AG04449 (cell line): ENCODE results near the gene LGALS3BP.
"Not testable (repeated sequence)": the region's sequence is repeated elsewhere in the genome, so short reads cannot be mapped to it uniquely, and the experiment has no call there.

ENCODE experiments used
- CTCF ChIA-PET: fragments of 350-600 bp; formaldehyde crosslinking; extraction: SDS; loops from one replicate; lab custom pipeline; 2021; ENCODE audit warnings: antibody characterized with exemption; lab: Yijun Ruan, JAX
- POLR2A ChIA-PET: fragments of 400-600, 350-600 bp; formaldehyde crosslinking; extraction: SDS; loops from one replicate; lab custom pipeline; 2020; ENCODE audit warnings: antibody characterized with exemption, inconsistent platforms; lab: Yijun Ruan, JAX
- DNase-seq: peaks from one replicate; pipeline ENCODE4 v3.0.0-alpha.2; 2010; ENCODE audit warnings: low read depth, low spot score
- H3K4me3 ChIP-seq: 2 replicates; pipeline ENCODE4 v1.5.1; 2011; ENCODE audit warnings: low read depth, mild to moderate bottlenecking, control low read depth, low read length
- TF ChIP-seq, protein P1 (sequence below): IDR thresholded peaks from one replicate; pipeline ENCODE4 v1.5.1; 2011; ENCODE audit warnings: mild to moderate bottlenecking, moderate library complexity, low read length, control low read depth, inconsistent platforms; ENCODE audit not compliant: insufficient read depth; ENCODE audit errors: missing control alignments

Gene LGALS3BP

DNA sequence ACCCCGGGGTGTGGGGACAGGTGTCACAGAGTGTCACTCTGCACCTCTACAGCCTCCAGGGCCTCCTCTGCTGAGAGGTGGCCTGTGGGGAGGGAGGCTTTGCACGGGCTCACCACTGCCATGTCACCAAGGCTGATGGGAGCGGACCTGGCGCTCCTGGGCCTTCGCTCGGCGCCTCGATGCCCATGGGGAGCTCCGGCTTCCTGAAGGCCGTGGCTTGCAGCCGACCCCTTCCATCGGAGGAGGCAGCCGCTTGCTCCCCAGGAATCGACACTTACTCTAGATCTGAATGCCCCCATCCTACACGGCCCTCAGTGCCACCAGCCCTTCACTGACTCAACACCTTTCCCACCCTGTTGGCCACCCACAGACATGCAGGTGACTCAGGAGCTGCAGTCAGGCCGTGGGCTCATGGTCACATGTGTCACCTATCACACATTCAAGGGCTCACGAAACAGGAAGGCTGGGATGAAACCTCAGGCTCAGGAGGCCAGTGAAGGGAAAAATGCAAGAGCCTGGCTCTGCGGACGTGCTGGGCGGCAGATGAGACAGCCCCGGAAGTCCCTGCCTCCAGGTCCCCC, 11.9 kb downstream of the LGALS3BP start:
- CTCF ChIA-PET, result interaction anchor here (0.8 to 12.7 kb wide), 3 partner anchors 9 to 104 kb away, joined by 3 to 214 read pairs (median 3); no protein-coding TSS in a partner anchor
- TF ChIP-seq, protein P1, sequence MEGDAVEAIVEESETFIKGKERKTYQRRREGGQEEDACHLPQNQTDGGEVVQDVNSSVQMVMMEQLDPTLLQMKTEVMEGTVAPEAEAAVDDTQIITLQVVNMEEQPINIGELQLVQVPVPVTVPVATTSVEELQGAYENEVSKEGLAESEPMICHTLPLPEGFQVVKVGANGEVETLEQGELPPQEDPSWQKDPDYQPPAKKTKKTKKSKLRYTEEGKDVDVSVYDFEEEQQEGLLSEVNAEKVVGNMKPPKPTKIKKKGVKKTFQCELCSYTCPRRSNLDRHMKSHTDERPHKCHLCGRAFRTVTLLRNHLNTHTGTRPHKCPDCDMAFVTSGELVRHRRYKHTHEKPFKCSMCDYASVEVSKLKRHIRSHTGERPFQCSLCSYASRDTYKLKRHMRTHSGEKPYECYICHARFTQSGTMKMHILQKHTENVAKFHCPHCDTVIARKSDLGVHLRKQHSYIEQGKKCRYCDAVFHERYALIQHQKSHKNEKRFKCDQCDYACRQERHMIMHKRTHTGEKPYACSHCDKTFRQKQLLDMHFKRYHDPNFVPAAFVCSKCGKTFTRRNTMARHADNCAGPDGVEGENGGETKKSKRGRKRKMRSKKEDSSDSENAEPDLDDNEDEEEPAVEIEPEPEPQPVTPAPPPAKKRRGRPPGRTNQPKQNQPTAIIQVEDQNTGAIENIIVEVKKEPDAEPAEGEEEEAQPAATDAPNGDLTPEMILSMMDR, result no peak
- no peak overlapping the region for H3K4me3 ChIP-seq
- DNase-seq, result no peak
- POLR2A ChIA-PET, result no interaction called here

DNA sequence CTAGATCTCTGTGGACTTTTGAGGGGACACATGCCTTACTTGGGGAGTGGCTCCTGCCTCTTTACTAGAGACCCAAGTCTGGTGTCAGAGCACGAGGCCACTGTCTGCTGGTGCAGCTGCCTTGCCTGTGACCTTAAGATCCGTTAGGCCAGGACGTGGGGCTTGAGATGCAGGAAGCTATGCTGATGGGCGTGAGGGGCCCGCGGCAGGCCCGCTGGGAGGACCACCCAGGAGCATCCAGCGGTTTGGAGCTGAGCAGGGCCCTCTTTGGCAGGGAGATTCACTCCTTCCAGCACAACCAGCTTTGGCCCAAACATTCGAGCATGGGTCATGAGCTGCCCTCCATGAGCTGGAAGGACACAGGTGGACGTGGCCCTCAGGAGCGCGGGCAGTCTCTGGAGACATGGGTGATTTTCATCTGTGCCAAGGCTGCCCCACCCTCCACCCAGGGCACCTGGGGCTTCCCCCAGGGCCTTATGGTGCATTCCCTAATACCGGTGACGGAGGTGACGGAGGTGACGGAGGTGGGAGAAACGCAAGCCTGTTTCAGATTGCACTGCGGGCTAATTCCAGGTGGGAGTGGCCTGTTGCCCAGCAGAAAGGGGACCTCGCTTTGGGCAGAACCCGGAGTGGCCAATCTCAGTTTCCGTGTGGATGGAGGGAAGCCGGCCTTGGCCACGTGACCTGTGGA, 12.7 kb downstream of the LGALS3BP start:
- no peak overlapping the region for H3K4me3 ChIP-seq
- no peak for DNase-seq
- TF ChIP-seq, protein P1, result no peak
- POLR2A ChIA-PET, result no interaction called here
- CTCF ChIA-PET, result interaction anchor here (12.7 kb wide), 1 partner anchor 103 kb away, joined by 214 read pairs; no protein-coding TSS in a partner anchor

DNA sequence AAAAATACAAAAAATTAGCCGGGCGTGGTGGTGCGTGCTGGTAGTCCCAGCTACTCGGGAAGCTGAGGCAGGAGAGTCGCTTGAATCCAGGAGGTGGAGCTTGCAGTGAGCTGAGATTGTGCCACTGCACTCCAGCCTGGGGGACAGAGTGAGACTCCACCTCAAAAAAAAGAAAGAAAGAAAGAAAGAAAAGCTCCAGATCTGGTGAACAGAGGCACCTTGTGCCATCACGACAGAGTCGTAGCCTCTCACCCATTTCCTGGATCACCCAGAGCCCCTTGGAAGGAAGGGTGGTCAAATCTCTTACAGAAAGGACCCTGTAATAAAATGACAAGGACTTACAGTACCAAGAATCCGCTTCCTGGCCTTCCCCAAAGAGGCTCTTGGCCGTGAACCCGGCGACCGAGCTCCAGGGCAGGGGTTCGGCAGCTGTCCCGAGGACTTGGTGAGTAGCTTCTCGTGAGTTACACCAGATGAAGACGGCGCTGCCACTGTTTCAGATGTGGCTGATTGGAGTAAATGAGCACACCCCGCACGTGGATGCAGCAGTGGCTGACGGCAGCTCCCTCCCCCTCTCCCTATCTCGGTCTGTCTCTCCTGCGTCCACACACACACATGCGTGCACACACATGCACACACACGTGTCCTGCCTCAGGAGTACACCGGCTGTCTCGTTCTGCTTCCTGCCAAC, 13.5 kb downstream of the LGALS3BP start:
- ChIA-PET CTCF (interaction anchor here (0.9 to 12.7 kb wide), 3 partner anchors 5 to 102 kb away, joined by 3 to 214 read pairs (median 107); no protein-coding TSS in a partner anchor), POLR2A (no interaction called here)
- no peak overlapping the region for H3K4me3 ChIP-seq
- no peak for DNase-seq
- TF ChIP-seq, protein P1, result no peak

DNA sequence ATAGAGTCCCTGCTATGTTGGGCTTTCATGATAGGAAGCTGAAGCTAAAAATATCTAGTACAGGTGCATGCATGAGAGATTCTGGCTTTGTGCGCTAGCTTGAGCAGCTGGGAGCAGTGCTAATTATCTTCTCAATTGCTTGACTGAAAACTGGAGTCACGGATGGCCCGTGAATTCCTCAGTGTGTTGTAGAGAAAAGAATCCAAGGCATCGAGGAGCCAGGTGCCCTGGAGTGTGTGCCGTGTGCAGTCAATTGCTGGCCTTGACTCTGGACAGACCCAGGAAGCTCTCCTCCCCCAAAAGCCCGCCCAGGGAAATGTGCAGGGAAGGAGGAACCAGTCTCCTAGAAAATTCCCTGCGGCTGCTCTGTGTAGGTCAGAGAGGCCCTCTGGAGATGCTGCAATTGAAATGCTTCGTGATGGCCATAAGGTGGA, 14.2 kb downstream of the LGALS3BP start:
- ChIA-PET CTCF (interaction anchor here (0.9 to 12.7 kb wide), 3 partner anchors 6 to 101 kb away, joined by 3 to 214 read pairs (median 107); no protein-coding TSS in a partner anchor), POLR2A (interaction anchor here (0.5 kb wide), 1 partner anchor 390 kb away, joined by 3 read pairs; no protein-coding TSS in a partner anchor)
- no peak overlapping the region for H3K4me3 ChIP-seq
- TF ChIP-seq, protein P1, result no peak
- DNase-seq, result no peak

DNA sequence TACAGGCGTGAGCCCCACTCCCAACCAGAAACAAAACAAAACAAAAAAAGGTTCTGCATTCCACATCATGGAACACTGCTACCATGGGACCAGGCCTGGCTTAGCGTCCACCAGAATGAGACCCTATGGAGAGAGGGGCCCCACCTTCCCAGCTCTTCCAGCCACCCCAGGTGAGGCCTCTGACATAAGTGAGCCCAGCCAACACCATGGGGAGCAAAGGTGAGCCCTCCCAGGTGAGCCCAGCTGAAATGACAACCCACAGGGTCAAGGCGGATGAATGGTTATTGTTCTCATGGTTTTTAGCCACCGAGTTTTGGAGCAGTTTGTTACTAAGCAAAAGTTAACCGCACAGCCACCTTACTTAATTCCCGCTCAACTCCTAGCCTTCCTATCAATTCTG, 16.3 kb downstream of the LGALS3BP start:
- POLR2A ChIA-PET, result no interaction called here

DNA sequence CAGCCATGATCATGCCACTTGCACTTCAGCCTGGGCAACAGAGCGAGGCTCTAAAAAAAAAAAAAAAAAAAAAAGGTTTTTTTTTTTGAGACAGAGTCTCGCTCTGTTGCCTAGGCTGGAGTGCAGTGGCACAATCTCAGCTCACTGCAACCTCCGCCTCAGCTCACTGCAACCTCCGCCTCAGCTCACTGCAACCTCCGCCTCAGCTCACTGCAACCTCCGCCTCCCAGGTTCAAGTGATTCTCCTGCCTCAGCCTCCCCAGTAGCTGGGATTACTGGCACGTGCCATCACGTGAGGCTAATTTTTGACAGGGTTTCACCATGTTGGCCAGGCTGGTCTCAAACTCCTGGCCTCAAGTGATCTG, 16.8 kb downstream of the LGALS3BP start:
- POLR2A ChIA-PET, result not testable (repeated sequence)

More for the DNA sequence above, 16.3 kb downstream of the LGALS3BP start:
- no peak overlapping the region for H3K4me3 ChIP-seq
- TF ChIP-seq, protein P1, result no peak
- no peak for DNase-seq
- CTCF ChIA-PET, result interaction anchor here (0.7 to 12.7 kb wide), 3 partner anchors 8 to 99 kb away, joined by 5 to 214 read pairs (median 107); no protein-coding TSS in a partner anchor

More for the DNA sequence above, 16.8 kb downstream of the LGALS3BP start:
- H3K4me3 ChIP-seq, DNase-seq: not testable (repeated sequence)
- CTCF ChIA-PET, result interaction anchor here (0.9 to 12.7 kb wide), 3 partner anchors 9 to 99 kb away, joined by 3 to 214 read pairs (median 107); no protein-coding TSS in a partner anchor
